SK-N-SH (cell line): ENCODE measurements around the gene AFAP1L2. TPM values are rescaled to one million over a fixed set of nuclear protein-coding genes. Genes with fewer than 3 reads are reported as not detected.

Experiments
- CTCF ChIA-PET: fragments of 300-600, 350-600 bp; formaldehyde crosslinking; extraction: SDS; loops from one replicate; lab custom pipeline; 2021; lab: Yijun Ruan, JAX
- POLR2A ChIA-PET: fragments of 350-600 bp; sonication (Branson Sonifier 250); formaldehyde crosslinking; extraction: SDS; loops from one replicate; lab custom pipeline; 2020; ENCODE audit warnings: antibody characterized with exemption, inconsistent platforms; lab: Yijun Ruan, JAX
- DNase-seq: peaks from one replicate; pipeline ENCODE4 v3.0.0; 2012
- H2AFZ ChIP-seq: fragments of 200-600 bp; sonication (generic); 2 replicates; pipeline ENCODE4 v1.8.1; 2016; ENCODE audit warnings: antibody characterized with exemption, mild to moderate bottlenecking, low read depth
- H3F3A ChIP-seq: fragments of 200-600 bp; sonication (generic); replicated peaks from 2 replicates; pipeline ENCODE3; 2016; ENCODE audit warnings: antibody characterized with exemption, mild to moderate bottlenecking; ENCODE audit not compliant: insufficient read depth
- H3K27ac ChIP-seq, 2 experiments: fragments of 200-500 bp in 1 of 2; fragments of 200-600 bp in 1 of 2; sonication (Bioruptor generic) in 1 of 2; sonication (generic), shearing (Covaris generic) in 1 of 2; 2 replicates each; pipeline versions ENCODE4 v1.5.1 to v1.6.1; 2014 to 2016; ENCODE audit warnings: low read depth in 2 of 2, inconsistent platforms in 1 of 2, low read length in 1 of 2, mild to moderate bottlenecking in 1 of 2, mixed read lengths in 1 of 2
- H3K27me3 ChIP-seq: fragments of 200-600 bp; sonication (generic), shearing (Covaris generic); 2 replicates; pipeline ENCODE4 v1.6.1; 2016; ENCODE audit warnings: mixed run types; ENCODE audit not compliant: insufficient read depth
- H3K36me3 ChIP-seq, 2 experiments: fragments of 200-500 bp in 1 of 2; fragments of 200-600 bp in 1 of 2; sonication (Bioruptor generic) in 1 of 2; sonication (generic) in 1 of 2; replicated peaks in 1 of 2; 2 replicates each; pipeline versions ENCODE3 to v1.5.1; 2014 to 2016; ENCODE audit warnings: low read length in 1 of 2, mild to moderate bottlenecking in 1 of 2; ENCODE audit not compliant: insufficient read depth in 2 of 2, control insufficient read depth in 1 of 2
- H3K4me1 ChIP-seq, 2 experiments: fragments of 200-500 bp in 1 of 2; fragments of 200-600 bp in 1 of 2; sonication (Bioruptor generic) in 1 of 2; sonication (generic), shearing (Covaris generic) in 1 of 2; 2 replicates each; pipeline versions ENCODE4 v1.5.1 to v1.6.1; 2014 to 2016; ENCODE audit warnings: low read depth in 1 of 2, low read length in 1 of 2, mixed run types in 1 of 2; ENCODE audit not compliant: insufficient read depth in 2 of 2, control insufficient read depth in 1 of 2
- H3K4me2 ChIP-seq: fragments of 200-600 bp; sonication (generic), shearing (Covaris generic); 2 replicates; pipeline ENCODE4 v1.6.1; 2017; ENCODE audit warnings: mixed run types
- H3K4me3 ChIP-seq, 2 experiments: fragments of 200-500 bp in 1 of 2; fragments of 200-600 bp in 1 of 2; sonication (Bioruptor generic) in 1 of 2; sonication (generic), shearing (Covaris generic) in 1 of 2; 2 replicates each; pipeline versions ENCODE4 v1.5.1 to v1.8.1; 2014 to 2016; ENCODE audit warnings: low read depth in 2 of 2, inconsistent platforms in 1 of 2, low read length in 1 of 2, mild to moderate bottlenecking in 1 of 2, mixed read lengths in 1 of 2, moderate library complexity in 1 of 2
- H3K79me2 ChIP-seq: fragments of 200-600 bp; sonication (generic); 2 replicates; pipeline ENCODE4 v1.8.1; 2017; ENCODE audit warnings: mild to moderate bottlenecking; ENCODE audit not compliant: insufficient read depth
- H3K9ac ChIP-seq: fragments of 200-600 bp; sonication (generic); 2 replicates; pipeline ENCODE4 v1.6.1; 2017; ENCODE audit warnings: mixed run types
- H3K9me2 ChIP-seq: fragments of 200-600 bp; sonication (generic); 2 replicates; pipeline ENCODE4 v1.6.1; 2017; ENCODE audit warnings: mixed run types
- H3K9me3 ChIP-seq: fragments of 200-600 bp; sonication (generic); 2 replicates; pipeline ENCODE4 v1.6.1; 2017; ENCODE audit warnings: mixed run types, mild to moderate bottlenecking, moderate library complexity
- H4K20me1 ChIP-seq: fragments of 200-600 bp; sonication (generic); 2 replicates; pipeline ENCODE4 v1.6.1; 2017; ENCODE audit warnings: mild to moderate bottlenecking, mixed run types; ENCODE audit not compliant: insufficient read depth
- FOXJ3 ChIP-seq: sonication (generic); formaldehyde crosslinking; IDR thresholded peaks from 2 replicates; pipeline ENCODE4 v1.5.1; 2020; ENCODE audit warnings: mild to moderate bottlenecking, missing genetic modification reagents
- FOXM1 ChIP-seq: IDR thresholded peaks from 2 replicates; pipeline ENCODE4 v1.4.0; 2012; ENCODE audit warnings: low read depth, mild to moderate bottlenecking
- JUND ChIP-seq: IDR thresholded peaks from 2 replicates; pipeline ENCODE4 v1.4.0; 2012
- NFIC ChIP-seq: IDR thresholded peaks from 2 replicates; pipeline ENCODE4 v1.4.0; 2012; ENCODE audit warnings: borderline replicate concordance
- NRF1 ChIP-seq: IDR thresholded peaks from 2 replicates; pipeline ENCODE4 v1.6.1; 2012; ENCODE audit warnings: low read depth, mild to moderate bottlenecking, low read length
- RXRA ChIP-seq: IDR thresholded peaks from 2 replicates; pipeline ENCODE4 v1.4.0; 2012; ENCODE audit warnings: low read depth, mild to moderate bottlenecking, borderline replicate concordance
- WGBS: methylation state at CpG from one replicate; pipeline ENCODE4 v1.1.6; 2017; ENCODE audit warnings: low lambda C conversion rate; 5-methylcytosine and 5-hydroxymethylcytosine counted together
- polyA plus RNA-seq, 3 experiments: library from polyadenylated mRNA; depleted of rRNA; stranded (reverse); fragments of >200 nt; gene quantifications; 2 replicates each; pipeline ENCODE4 v1.2.3, GENCODE V29; 2012
- TF ChIP-seq, protein P1 (sequence below): IDR thresholded peaks from 2 replicates; pipeline ENCODE4 v1.6.1; 2012; ENCODE audit warnings: mild to moderate bottlenecking, low read depth, low read length, moderate library complexity
- TF ChIP-seq, protein P2 (sequence below): IDR thresholded peaks from 2 replicates; pipeline ENCODE4; 2012
- TF ChIP-seq, protein P3 (sequence below): fragments of 150-350 bp; IDR thresholded peaks from 2 replicates; pipeline ENCODE4 v1.6.1; 2017; ENCODE audit warnings: antibody characterized with exemption, low read length, low read depth, borderline replicate concordance
- TF ChIP-seq, protein P4 (sequence below): fragments of 150-350 bp; IDR thresholded peaks from 2 replicates; pipeline ENCODE4 v1.6.1; 2016; ENCODE audit warnings: mild to moderate bottlenecking, low read depth, low read length
- TF ChIP-seq, protein P5 (sequence below): IDR thresholded peaks from 2 replicates; pipeline ENCODE4 v1.4.0; 2012; ENCODE audit warnings: low read depth

The AFAP1L2 gene
- polyA plus RNA-seq, 1 of the 3 experiments (the other 2 are of a cell fraction), result 0.54 TPM

DNA sequence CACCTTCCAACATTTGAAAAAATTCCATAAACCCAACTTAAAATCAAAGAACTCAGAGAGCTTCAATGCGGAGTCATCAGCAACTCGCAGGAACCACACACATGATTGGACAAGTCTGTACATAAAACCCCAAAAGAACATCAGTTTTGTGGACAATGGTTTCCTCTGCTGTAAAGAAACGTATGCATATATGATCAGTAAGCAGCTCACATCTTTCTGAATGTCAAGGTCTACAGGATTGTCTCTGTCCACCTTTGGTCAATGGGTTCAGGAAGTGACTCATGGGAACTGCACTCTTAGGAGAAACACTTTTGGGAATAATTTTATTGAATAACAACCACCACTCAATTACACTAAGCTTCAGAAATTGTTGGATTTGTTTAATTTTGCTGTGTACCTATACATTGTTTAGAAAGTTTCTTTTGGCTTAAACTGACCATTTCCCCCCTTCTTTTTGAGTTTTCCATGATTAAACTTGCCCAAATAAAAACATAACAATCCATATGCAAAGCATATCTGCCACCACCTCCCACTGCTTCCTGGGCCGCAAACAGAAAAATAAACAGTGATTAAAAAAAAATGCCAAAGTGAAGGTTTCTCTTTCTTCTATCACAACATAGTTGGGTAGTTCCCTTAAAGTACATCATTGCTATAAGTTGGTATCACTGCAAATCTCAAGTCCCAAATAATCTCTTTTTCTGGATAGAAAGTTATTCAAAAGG lies 27.3 kb upstream of the AFAP1L2 start (continued):
- TF ChIP-seq, protein P1, sequence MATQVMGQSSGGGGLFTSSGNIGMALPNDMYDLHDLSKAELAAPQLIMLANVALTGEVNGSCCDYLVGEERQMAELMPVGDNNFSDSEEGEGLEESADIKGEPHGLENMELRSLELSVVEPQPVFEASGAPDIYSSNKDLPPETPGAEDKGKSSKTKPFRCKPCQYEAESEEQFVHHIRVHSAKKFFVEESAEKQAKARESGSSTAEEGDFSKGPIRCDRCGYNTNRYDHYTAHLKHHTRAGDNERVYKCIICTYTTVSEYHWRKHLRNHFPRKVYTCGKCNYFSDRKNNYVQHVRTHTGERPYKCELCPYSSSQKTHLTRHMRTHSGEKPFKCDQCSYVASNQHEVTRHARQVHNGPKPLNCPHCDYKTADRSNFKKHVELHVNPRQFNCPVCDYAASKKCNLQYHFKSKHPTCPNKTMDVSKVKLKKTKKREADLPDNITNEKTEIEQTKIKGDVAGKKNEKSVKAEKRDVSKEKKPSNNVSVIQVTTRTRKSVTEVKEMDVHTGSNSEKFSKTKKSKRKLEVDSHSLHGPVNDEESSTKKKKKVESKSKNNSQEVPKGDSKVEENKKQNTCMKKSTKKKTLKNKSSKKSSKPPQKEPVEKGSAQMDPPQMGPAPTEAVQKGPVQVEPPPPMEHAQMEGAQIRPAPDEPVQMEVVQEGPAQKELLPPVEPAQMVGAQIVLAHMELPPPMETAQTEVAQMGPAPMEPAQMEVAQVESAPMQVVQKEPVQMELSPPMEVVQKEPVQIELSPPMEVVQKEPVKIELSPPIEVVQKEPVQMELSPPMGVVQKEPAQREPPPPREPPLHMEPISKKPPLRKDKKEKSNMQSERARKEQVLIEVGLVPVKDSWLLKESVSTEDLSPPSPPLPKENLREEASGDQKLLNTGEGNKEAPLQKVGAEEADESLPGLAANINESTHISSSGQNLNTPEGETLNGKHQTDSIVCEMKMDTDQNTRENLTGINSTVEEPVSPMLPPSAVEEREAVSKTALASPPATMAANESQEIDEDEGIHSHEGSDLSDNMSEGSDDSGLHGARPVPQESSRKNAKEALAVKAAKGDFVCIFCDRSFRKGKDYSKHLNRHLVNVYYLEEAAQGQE, result no peak
- TF ChIP-seq RXRA (no peak), NFIC (no peak), FOXM1 (no peak), FOXJ3 (CRISPR knock-in tag) (no peak)
- TF ChIP-seq, protein P2, sequence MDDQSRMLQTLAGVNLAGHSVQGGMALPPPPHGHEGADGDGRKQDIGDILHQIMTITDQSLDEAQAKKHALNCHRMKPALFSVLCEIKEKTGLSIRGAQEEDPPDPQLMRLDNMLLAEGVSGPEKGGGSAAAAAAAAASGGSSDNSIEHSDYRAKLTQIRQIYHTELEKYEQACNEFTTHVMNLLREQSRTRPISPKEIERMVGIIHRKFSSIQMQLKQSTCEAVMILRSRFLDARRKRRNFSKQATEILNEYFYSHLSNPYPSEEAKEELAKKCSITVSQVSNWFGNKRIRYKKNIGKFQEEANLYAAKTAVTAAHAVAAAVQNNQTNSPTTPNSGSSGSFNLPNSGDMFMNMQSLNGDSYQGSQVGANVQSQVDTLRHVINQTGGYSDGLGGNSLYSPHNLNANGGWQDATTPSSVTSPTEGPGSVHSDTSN, result no peak
- TF ChIP-seq, protein P3, sequence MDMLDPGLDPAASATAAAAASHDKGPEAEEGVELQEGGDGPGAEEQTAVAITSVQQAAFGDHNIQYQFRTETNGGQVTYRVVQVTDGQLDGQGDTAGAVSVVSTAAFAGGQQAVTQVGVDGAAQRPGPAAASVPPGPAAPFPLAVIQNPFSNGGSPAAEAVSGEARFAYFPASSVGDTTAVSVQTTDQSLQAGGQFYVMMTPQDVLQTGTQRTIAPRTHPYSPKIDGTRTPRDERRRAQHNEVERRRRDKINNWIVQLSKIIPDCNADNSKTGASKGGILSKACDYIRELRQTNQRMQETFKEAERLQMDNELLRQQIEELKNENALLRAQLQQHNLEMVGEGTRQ, result no peak
- TF ChIP-seq, protein P4, sequence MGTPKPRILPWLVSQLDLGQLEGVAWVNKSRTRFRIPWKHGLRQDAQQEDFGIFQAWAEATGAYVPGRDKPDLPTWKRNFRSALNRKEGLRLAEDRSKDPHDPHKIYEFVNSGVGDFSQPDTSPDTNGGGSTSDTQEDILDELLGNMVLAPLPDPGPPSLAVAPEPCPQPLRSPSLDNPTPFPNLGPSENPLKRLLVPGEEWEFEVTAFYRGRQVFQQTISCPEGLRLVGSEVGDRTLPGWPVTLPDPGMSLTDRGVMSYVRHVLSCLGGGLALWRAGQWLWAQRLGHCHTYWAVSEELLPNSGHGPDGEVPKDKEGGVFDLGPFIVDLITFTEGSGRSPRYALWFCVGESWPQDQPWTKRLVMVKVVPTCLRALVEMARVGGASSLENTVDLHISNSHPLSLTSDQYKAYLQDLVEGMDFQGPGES, result no peak
- TF ChIP-seq, protein P5, sequence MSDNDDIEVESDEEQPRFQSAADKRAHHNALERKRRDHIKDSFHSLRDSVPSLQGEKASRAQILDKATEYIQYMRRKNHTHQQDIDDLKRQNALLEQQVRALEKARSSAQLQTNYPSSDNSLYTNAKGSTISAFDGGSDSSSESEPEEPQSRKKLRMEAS, result no peak

DNA sequence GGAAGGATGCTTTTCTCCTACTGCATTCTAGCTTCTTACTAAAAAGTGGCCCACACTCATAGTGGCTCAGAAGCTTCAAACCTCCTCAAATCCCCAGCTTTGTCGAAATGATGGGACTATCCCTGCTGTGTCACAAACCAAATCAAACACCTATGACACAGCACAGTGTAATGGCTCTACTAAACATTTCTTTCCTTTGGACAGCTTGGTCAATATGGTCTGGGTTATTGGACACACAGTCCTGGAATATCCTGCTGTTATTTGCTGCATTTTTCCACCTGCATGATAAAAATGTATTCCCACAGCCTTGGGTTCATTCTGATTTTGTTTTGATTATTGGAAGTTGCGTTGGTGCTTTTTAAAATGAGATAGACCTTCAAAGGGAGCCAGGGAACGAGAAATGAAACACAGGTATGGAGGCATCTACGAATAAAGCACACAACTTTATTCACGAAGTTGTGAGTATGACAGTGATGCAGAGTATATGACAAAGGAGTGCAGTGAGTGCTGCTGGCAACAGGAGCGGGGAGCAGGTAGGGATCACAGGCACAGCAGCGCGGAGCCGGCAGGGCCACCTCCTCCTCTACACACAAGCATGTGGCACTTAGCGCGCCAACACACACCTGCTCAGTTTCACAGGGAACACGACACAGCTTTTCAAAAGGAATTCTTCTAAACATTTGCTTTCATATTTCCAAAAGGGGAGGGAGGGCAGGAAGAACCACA lies 26.5 kb upstream of the AFAP1L2 start:
- WGBS, result 87% methylated on average over 12 of the region's 12 CpGs
- Histone ChIP-seq H3K36me3 (peaks cover 2 to 14% of the 10 kb centered on the region in 2 experiments), H3K4me1 (peaks cover 0 to 4% of the 10 kb centered on the region in 2 experiments; a peak in 1 of 4 replicates), H3K79me2 (no peaks in the 10 kb centered on the region), H2AFZ (no peak overlapping the region), H4K20me1 (no peaks in the 10 kb centered on the region), H3K27me3 (0 out of 2 replicates have a peak, but pooled peaks cover 4% of the 10 kb centered on the region), H3F3A (no peaks in the 10 kb centered on the region), H3K4me3 (no peak overlapping the region), H3K9me3 (no peaks in the 10 kb centered on the region), H3K9me2 (no peaks in the 10 kb centered on the region), H3K27ac (no peak overlapping the region), H3K4me2 (no peak overlapping the region), H3K9ac (no peak overlapping the region)
- ChIA-PET POLR2A (no interaction called here), CTCF (interaction anchor here (1.1 to 2.3 kb wide), 4 partner anchors 14 to 127 kb away, joined by 4 to 10 read pairs (median 4); no protein-coding TSS in a partner anchor)
- no peak for TF ChIP-seq JUND
- TF ChIP-seq, protein P1, result no peak
- TF ChIP-seq NRF1, result no peak
- DNase-seq, result no peak
